Measurements from ENCODE around the gene OBSCN. TPM values are rescaled to one million over a fixed set of nuclear protein-coding genes. Genes with fewer than 3 reads are reported as not detected.

Gene OBSCN
- total RNA-seq, 1 donor from 2014 or later = 20.6 TPM

- H3K4me3 ChIP-seq (ENCODE audit: low read depth, low read length) = no peak overlapping the region
- TF ChIP-seq CTCF (conservative IDR thresholded peaks at IDR 0.05; ENCODE audit: low read depth, low read length) = no peak
Measured at GRCh38 chr1:228315484-228315944, 107.7 kb downstream of the OBSCN start.

GRCh38 chr1:228315945-228316588 is 108.2 kb downstream of the OBSCN start:
- H3K4me3 ChIP-seq (ENCODE audit: low read depth, low read length) = no peak overlapping the region
- no peak for TF ChIP-seq CTCF (conservative IDR thresholded peaks at IDR 0.05; ENCODE audit: low read depth, low read length)
- no peak for DNase-seq (ENCODE audit: low read depth)

More at GRCh38 chr1:228315484-228315944, 107.7 kb downstream of the OBSCN start:
- DNase-seq (ENCODE audit: low read depth) = no peak

GRCh38 chr1:228316589-228317387 is 108.9 kb downstream of the OBSCN start:
- TF ChIP-seq CTCF (conservative IDR thresholded peaks at IDR 0.05; ENCODE audit: low read depth, low read length) = no peak

GRCh38 chr1:228317411-228317828 is 109.6 kb downstream of the OBSCN start:
- no peak for TF ChIP-seq CTCF (conservative IDR thresholded peaks at IDR 0.05; ENCODE audit: low read depth, low read length)
- no peak overlapping the region for H3K4me3 ChIP-seq (ENCODE audit: low read depth, low read length)
- DNase-seq (ENCODE audit: low read depth) = no peak

More at GRCh38 chr1:228316589-228317387, 108.9 kb downstream of the OBSCN start:
- no peak for DNase-seq (ENCODE audit: low read depth)
- H3K4me3 ChIP-seq (ENCODE audit: low read depth, low read length) = no peak overlapping the region

GRCh38 chr1:228317891-228318810 is 110.3 kb downstream of the OBSCN start:
- no peak overlapping the region for H3K4me3 ChIP-seq (ENCODE audit: low read depth, low read length)
- TF ChIP-seq CTCF (conservative IDR thresholded peaks at IDR 0.05; ENCODE audit: low read depth, low read length) = no peak
- DNase-seq (ENCODE audit: low read depth) = no peak

GRCh38 chr1:228318823-228319241 is 111.0 kb downstream of the OBSCN start:
- TF ChIP-seq CTCF (conservative IDR thresholded peaks at IDR 0.05; ENCODE audit: low read depth, low read length) = no peak
- DNase-seq (ENCODE audit: low read depth) = no peak
- no peak overlapping the region for H3K4me3 ChIP-seq (ENCODE audit: low read depth, low read length)

Measured in epithelial cell of proximal tubule (primary cell).